Esophagus squamous epithelium (tissue), 5 donors: ENCODE measurements around the gene MPDU1. TPM values are rescaled to one million over a fixed set of nuclear protein-coding genes. Genes with fewer than 3 reads are reported as not detected.
A peak's percentile ranks its signal among the peaks of the same experiment; 100 is the strongest.

Experiments used
- DNase-seq: peaks from one replicate; lab custom pipeline; 2025; lab: John Stamatoyannopoulos, UW
- H3K27ac ChIP-seq, 4 donors: fragments of 200-600 bp; sonication (generic); one replicate each; pipeline ENCODE4 v1.5.1; 2016 to 2019; ENCODE audit warnings: mild to moderate bottlenecking in 1 of 4
- H3K27me3 ChIP-seq, 4 donors: fragments of 200-600 bp; sonication (generic); 1 replicate in 3 of 4; 2 replicates in 1 of 4; pipeline versions ENCODE4 v1.5.1 to v1.6.0; 2017 to 2021; ENCODE audit warnings: antibody characterized with exemption in 1 of 4
- H3K36me3 ChIP-seq, 3 donors: fragments of 200-600 bp; sonication (generic); one replicate each; pipeline ENCODE4 v1.5.1; 2016 to 2019
- H3K4me1 ChIP-seq, 3 donors: fragments of 200-600 bp; sonication (generic); one replicate each; pipeline ENCODE4 v1.5.1; 2017 to 2019
- H3K4me3 ChIP-seq, 4 donors: fragments of 200-600 bp; sonication (generic); 1 replicate in 3 of 4; 2 replicates in 1 of 4; pipeline ENCODE4 v1.5.1; 2016 to 2019; ENCODE audit warnings: mild to moderate bottlenecking in 2 of 4, moderate library complexity in 1 of 4
- H3K9me3 ChIP-seq, 3 donors: fragments of 200-600 bp; sonication (generic); one replicate each; pipeline ENCODE4 v1.5.1; 2016 to 2019
- POLR2A ChIP-seq, 4 donors: fragments of 450-650 bp; IDR thresholded peaks; one replicate each; pipeline ENCODE4 v1.6.1; 2017; ENCODE audit warnings: antibody characterized with exemption in 4 of 4, mild to moderate bottlenecking in 4 of 4, moderate library complexity in 3 of 4
- WGBS, 2 donors: methylation state at CpG; one replicate each; pipeline ENCODE4 v1.1.5; 2018; 5-methylcytosine and 5-hydroxymethylcytosine counted together
- intact Hi-C: fragments of 100-400 bp; cut with DNase I; formaldehyde crosslinking; loops from one replicate; pipeline ENCODE4 v1.15.0; 2022
- total RNA-seq, 4 donors: library from RNA; depleted of rRNA; stranded (reverse); fragments of >200 nt; gene quantifications; one replicate each; pipeline ENCODE4 v1.1.0, GENCODE V29; 2016
- TF ChIP-seq, protein P1 (sequence below), 6 experiments: fragments of 450-650 bp in 4 of 6; fragments of 200-600 bp in 2 of 6; sonication (generic) in 2 of 6; IDR thresholded peaks; one replicate each; pipeline ENCODE4 v1.5.1; 2016 to 2019; ENCODE audit warnings: antibody characterized with exemption in 6 of 6, mild to moderate bottlenecking in 4 of 6, moderate library complexity in 4 of 6
- donor health status: DM: yes; HTN: yes; CAD: no.

MPDU1 gene
- total RNA-seq, 4 donors from 2014 or later: 69.3 to 123 (median 100) TPM

DNA sequence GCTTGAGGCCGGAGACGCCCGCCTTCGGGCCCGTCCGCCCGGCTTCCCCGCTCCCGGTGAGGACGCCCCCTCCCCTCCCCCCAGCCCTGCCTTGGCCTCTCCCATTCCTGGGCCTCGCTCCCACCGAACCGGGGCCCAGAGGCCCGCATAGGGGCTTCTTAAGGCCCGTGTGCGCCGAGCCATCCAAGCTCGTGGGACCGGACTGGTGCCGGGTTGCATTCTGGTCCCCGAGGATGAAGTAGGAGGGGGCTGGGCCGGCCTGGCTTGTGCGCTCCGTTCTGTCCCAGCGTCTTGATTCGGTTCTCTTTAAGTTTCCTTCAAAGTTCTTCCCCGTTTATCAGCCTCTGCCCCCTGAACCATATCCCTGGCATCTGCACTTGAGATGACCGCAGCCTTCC, 21.4 kb upstream of the MPDU1 start:
- Histone ChIP-seq H3K27me3 (no peaks in the 10 kb centered on the region), H3K36me3 (peaks cover 7 to 41% (median 28%) of the 10 kb centered on the region in 3 donors), H3K4me1 (peaks cover 43 to 74% (median 55%) of the 10 kb centered on the region in 3 donors), H3K9me3 (no peaks in the 10 kb centered on the region), H3K27ac (peak overlapping the region; percentile 94 to 98 (median 96)), H3K4me3 (peak overlapping the region; percentile 77 to 98 (median 94))
- intact Hi-C loops: no loop called here
- TF ChIP-seq POLR2A (IDR thresholded peaks at IDR 0.05): no peak
- TF ChIP-seq, protein P1, sequence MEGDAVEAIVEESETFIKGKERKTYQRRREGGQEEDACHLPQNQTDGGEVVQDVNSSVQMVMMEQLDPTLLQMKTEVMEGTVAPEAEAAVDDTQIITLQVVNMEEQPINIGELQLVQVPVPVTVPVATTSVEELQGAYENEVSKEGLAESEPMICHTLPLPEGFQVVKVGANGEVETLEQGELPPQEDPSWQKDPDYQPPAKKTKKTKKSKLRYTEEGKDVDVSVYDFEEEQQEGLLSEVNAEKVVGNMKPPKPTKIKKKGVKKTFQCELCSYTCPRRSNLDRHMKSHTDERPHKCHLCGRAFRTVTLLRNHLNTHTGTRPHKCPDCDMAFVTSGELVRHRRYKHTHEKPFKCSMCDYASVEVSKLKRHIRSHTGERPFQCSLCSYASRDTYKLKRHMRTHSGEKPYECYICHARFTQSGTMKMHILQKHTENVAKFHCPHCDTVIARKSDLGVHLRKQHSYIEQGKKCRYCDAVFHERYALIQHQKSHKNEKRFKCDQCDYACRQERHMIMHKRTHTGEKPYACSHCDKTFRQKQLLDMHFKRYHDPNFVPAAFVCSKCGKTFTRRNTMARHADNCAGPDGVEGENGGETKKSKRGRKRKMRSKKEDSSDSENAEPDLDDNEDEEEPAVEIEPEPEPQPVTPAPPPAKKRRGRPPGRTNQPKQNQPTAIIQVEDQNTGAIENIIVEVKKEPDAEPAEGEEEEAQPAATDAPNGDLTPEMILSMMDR (IDR thresholded peaks at IDR 0.05): no peak
- WGBS, 2 donors: 0 to 2% methylated on average over 7 to 16 of the region's 28 CpGs
- no peak for DNase-seq

DNA sequence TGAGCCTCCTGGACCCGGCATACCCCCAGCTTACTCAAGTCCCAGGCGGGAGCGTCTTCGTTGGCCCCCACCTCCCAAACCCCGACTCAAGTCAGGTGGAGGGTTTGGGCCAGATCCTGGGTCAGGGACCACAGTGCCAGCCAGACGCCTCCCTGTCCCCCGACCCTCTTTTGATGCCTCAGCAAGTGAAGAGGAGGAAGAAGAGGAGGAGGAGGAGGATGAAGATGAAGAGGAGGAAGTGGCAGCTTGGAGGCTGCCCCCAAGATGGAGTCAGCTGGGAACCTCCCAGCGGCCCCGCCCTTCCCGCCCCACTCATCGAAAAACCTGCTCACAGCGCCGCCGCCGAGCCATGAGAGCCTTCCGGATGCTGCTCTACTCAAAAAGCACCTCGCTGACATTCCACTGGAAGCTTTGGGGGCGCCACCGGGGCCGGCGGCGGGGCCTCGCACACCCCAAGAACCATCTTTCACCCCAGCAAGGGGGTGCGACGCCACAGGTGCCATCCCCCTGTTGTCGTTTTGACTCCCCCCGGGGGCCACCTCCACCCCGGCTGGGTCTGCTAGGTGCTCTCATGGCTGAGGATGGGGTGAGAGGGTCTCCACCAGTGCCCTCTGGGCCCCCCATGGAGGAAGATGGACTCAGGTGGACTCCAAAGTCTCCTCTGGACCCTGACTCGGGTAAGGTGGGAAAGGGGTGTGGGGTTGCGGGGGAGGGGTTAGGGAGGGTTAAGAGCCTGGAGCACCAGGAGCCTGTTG, 20.4 kb upstream of the MPDU1 start:
- Histone ChIP-seq H3K27ac (no peak overlapping the region), H3K36me3 (peaks cover 7 to 49% (median 32%) of the 10 kb centered on the region in 3 donors), H3K4me3 (peak overlapping the region in 2 of 4 donors; percentile 97 to 98), H3K4me1 (peaks cover 32 to 63% (median 46%) of the 10 kb centered on the region in 3 donors), H3K27me3 (no peaks in the 10 kb centered on the region), H3K9me3 (no peaks in the 10 kb centered on the region)
- intact Hi-C loops: no loop called here
- WGBS, 2 donors: 50 to 80% methylated on average over 1 to 7 of the region's 30 CpGs
- no peak for DNase-seq
- no peak for TF ChIP-seq POLR2A (IDR thresholded peaks at IDR 0.05)
- TF ChIP-seq, protein P1 (IDR thresholded peaks at IDR 0.05): no peak

DNA sequence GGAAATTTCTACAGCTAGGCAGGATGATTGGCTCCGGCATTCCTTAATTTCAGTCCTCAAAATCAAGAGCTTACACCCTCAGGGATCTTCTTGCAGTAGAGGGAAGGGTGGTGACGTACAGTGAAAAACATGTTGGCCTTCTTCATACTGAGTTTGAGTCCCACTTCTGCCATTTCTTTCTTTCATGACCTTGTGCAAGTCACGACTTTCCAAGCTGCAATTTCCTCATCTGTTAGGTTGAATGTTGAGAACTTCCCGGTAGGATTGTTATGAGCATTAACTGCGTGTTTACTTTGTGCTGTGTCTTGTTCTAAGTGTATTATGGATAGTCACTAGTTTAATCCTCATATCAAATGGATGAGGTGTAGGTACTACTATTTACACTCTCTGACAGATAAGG, 14.1 kb upstream of the MPDU1 start:
- TF ChIP-seq POLR2A (IDR thresholded peaks at IDR 0.05): no peak
- TF ChIP-seq, protein P1 (IDR thresholded peaks at IDR 0.05): no peak
- peaks cover 9 to 75% (median 31%) of the 10 kb centered on the region in 3 donors for H3K36me3 ChIP-seq
- intact Hi-C loops: no loop called here

DNA sequence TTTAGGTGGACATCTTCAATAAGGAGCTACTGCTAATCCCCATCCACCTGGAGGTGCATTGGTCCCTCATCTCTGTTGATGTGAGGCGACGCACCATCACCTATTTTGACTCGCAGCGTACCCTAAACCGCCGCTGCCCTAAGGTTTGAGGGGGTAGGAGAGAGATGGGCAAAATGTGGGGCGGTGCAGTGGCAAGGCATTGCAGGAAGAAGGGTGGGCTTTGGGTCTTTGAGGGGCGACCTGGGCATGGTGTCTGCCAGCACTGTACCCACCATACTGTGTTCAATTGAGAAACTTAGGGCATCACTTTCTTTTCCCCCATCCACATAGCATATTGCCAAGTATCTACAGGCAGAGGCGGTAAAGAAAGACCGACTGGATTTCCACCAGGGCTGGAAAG, 13.3 kb upstream of the MPDU1 start:
- no peaks in the 10 kb centered on the region for H3K27me3 ChIP-seq
- intact Hi-C loops: no loop called here
- 67 to 97% methylated on average over 1 to 6 of the region's 10 CpGs for WGBS, 2 donors
- peaks cover 20 to 28% (median 20%) of the 10 kb centered on the region in 3 donors for H3K4me1 ChIP-seq
- no peak overlapping the region for H3K27ac ChIP-seq
- H3K9me3 ChIP-seq: no peaks in the 10 kb centered on the region
- H3K4me3 ChIP-seq: no peak overlapping the region
- TF ChIP-seq, protein P1 (IDR thresholded peaks at IDR 0.05): no peak
- no peak for TF ChIP-seq POLR2A (IDR thresholded peaks at IDR 0.05)
- peaks cover 12 to 75% (median 32%) of the 10 kb centered on the region in 3 donors for H3K36me3 ChIP-seq
- DNase-seq: no peak

More for the DNA sequence above, 14.1 kb upstream of the MPDU1 start:
- DNase-seq: no peak
- Histone ChIP-seq H3K27me3 (no peaks in the 10 kb centered on the region), H3K4me1 (peaks cover 12 to 26% (median 13%) of the 10 kb centered on the region in 3 donors), H3K9me3 (no peaks in the 10 kb centered on the region), H3K27ac (no peak overlapping the region), H3K4me3 (no peak overlapping the region)
- WGBS, 2 donors: 68 to 77% methylated on average over 5 of the region's 5 CpGs

DNA sequence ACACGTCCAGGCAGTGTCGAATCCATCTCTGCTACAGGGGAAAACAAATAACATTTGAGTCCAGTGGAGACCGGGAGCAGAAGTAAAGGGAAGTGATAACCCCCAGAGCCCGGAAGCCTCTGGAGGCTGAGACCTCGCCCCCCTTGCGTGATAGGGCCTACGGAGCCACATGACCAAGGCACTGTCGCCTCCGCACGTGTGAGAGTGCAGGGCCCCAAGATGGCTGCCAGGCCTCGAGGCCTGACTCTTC, 11.4 kb upstream of the MPDU1 start:
- no peaks in the 10 kb centered on the region for H3K27me3 ChIP-seq
- no peak for DNase-seq
- no peaks in the 10 kb centered on the region for H3K9me3 ChIP-seq
- peak overlapping the region; percentile 34 to 100 (median 76) for H3K4me3 ChIP-seq
- intact Hi-C loops: no loop called here
- WGBS, 2 donors: 0 to 3% methylated on average over 1 to 11 of the region's 11 CpGs
- TF ChIP-seq POLR2A (IDR thresholded peaks at IDR 0.05): no peak
- TF ChIP-seq, protein P1 (IDR thresholded peaks at IDR 0.05): peak in 1 of 6 experiments; percentile 8
- H3K36me3 ChIP-seq: peaks cover 29 to 75% (median 38%) of the 10 kb centered on the region in 3 donors
- peak overlapping the region; percentile 90 to 97 (median 94) for H3K27ac ChIP-seq
- peaks cover 34 to 47% (median 36%) of the 10 kb centered on the region in 3 donors for H3K4me1 ChIP-seq
